ENCODE data around the gene DPM3. TPM values are rescaled to one million over a fixed set of nuclear protein-coding genes. Genes with fewer than 3 reads are reported as not detected.

Gene DPM3
- total and polyA plus RNA-seq, 2 experiments from 2014 or later, result 13.6 to 71.4 TPM

GRCh38 chr1:155123801-155124200 lies 16.5 kb downstream of the DPM3 start:
- Histone ChIP-seq H3K79me2 (replicated peaks; ENCODE audit: insufficient read depth) (no peaks in the 10 kb centered on the region), H3K27me3 (ENCODE audit: insufficient read depth) (peaks cover 71% of the 10 kb centered on the region), H3K4me2 (0 out of 2 replicates have a peak overlapping the region, but pooled peaks have one; percentile 95), H2AFZ (no peak overlapping the region; the same call in 1 of the 2 replicates), H3K36me3 (ENCODE audit: insufficient read depth) (no peaks in the 10 kb centered on the region), H3K4me3 (no peak overlapping the region), H3K27ac (ENCODE audit: low read depth) (no peak overlapping the region), H3F3A (replicated peaks; ENCODE audit: low read depth) (peaks cover 10% of the 10 kb centered on the region), H3K9me2 (ENCODE audit: insufficient read depth) (no peaks in the 10 kb centered on the region), H3K4me1 (ENCODE audit: insufficient read depth) (peaks cover 31% of the 10 kb centered on the region), H4K20me1 (replicated peaks; ENCODE audit: insufficient read depth) (no peaks in the 10 kb centered on the region)
- H3K9me3 Mint-ChIP-seq, result no peaks in the 10 kb centered on the region
- no peak for TF ChIP-seq ZNF331 (CRISPR knock-in tag; IDR thresholded peaks at IDR 0.05; ENCODE audit: low read depth)
- no peak for TF ChIP-seq NANOG (IDR thresholded peaks at IDR 0.05; ENCODE audit: borderline replicate concordance)
- TF ChIP-seq REST (IDR thresholded peaks at IDR 0.05; ENCODE audit: unreplicated experiment), result no peak
- TF ChIP-seq JUNB (IDR thresholded peaks at IDR 0.05; ENCODE audit: unreplicated experiment), result no peak
- no peak for TF ChIP-seq ZNF114 (CRISPR knock-in tag; IDR thresholded peaks at IDR 0.05)
- TF ChIP-seq, protein P1, sequence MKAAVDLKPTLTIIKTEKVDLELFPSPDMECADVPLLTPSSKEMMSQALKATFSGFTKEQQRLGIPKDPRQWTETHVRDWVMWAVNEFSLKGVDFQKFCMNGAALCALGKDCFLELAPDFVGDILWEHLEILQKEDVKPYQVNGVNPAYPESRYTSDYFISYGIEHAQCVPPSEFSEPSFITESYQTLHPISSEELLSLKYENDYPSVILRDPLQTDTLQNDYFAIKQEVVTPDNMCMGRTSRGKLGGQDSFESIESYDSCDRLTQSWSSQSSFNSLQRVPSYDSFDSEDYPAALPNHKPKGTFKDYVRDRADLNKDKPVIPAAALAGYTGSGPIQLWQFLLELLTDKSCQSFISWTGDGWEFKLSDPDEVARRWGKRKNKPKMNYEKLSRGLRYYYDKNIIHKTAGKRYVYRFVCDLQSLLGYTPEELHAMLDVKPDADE (IDR thresholded peaks at IDR 0.05), result no peak
- no peak for TF ChIP-seq ZNF462 (CRISPR knock-in tag; IDR thresholded peaks at IDR 0.05)
- no peak for TF ChIP-seq STAT1 (IDR thresholded peaks at IDR 0.05; ENCODE audit: unreplicated experiment)
- no peak for TF ChIP-seq EZH2phosphoT487 (IDR thresholded peaks at IDR 0.05; ENCODE audit: unreplicated experiment)
- TF ChIP-seq POLR2AphosphoS5 (IDR thresholded peaks at IDR 0.05; ENCODE audit: low read depth), result no peak
- TF ChIP-seq EZH2 (IDR thresholded peaks at IDR 0.05; ENCODE audit: low read depth, unreplicated experiment), result no peak
- TF ChIP-seq, protein P2, sequence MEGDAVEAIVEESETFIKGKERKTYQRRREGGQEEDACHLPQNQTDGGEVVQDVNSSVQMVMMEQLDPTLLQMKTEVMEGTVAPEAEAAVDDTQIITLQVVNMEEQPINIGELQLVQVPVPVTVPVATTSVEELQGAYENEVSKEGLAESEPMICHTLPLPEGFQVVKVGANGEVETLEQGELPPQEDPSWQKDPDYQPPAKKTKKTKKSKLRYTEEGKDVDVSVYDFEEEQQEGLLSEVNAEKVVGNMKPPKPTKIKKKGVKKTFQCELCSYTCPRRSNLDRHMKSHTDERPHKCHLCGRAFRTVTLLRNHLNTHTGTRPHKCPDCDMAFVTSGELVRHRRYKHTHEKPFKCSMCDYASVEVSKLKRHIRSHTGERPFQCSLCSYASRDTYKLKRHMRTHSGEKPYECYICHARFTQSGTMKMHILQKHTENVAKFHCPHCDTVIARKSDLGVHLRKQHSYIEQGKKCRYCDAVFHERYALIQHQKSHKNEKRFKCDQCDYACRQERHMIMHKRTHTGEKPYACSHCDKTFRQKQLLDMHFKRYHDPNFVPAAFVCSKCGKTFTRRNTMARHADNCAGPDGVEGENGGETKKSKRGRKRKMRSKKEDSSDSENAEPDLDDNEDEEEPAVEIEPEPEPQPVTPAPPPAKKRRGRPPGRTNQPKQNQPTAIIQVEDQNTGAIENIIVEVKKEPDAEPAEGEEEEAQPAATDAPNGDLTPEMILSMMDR (conservative IDR thresholded peaks at IDR 0.05; ENCODE audit: low read depth in 2 of 2), result no peak
- TF ChIP-seq CREB1 (CRISPR knock-in tag; IDR thresholded peaks at IDR 0.05; ENCODE audit: low read depth), result no peak
- DNase-seq (ENCODE audit: low spot score), result no peak
- H3K27ac Mint-ChIP-seq, result no peak overlapping the region
- no peak for ATAC-seq
- H3K4me1 Mint-ChIP-seq, result peaks cover 36% of the 10 kb centered on the region
- peaks cover 63% of the 10 kb centered on the region for H3K27me3 Mint-ChIP-seq (ENCODE audit: insufficient read depth, low read depth, poor library complexity)
- no peak overlapping the region for H3K4me3 Mint-ChIP-seq
- H3K36me3 Mint-ChIP-seq (ENCODE audit: low read depth), result no peaks in the 10 kb centered on the region
